ENCODE data around the gene GIMAP1.

GIMAP1 gene

GRCh38 chr7:150759479-150759878 is 43.1 kb downstream of the GIMAP1 start:
- H3K27ac ChIP-seq, result no peak overlapping the region
- TF ChIP-seq, protein P1, sequence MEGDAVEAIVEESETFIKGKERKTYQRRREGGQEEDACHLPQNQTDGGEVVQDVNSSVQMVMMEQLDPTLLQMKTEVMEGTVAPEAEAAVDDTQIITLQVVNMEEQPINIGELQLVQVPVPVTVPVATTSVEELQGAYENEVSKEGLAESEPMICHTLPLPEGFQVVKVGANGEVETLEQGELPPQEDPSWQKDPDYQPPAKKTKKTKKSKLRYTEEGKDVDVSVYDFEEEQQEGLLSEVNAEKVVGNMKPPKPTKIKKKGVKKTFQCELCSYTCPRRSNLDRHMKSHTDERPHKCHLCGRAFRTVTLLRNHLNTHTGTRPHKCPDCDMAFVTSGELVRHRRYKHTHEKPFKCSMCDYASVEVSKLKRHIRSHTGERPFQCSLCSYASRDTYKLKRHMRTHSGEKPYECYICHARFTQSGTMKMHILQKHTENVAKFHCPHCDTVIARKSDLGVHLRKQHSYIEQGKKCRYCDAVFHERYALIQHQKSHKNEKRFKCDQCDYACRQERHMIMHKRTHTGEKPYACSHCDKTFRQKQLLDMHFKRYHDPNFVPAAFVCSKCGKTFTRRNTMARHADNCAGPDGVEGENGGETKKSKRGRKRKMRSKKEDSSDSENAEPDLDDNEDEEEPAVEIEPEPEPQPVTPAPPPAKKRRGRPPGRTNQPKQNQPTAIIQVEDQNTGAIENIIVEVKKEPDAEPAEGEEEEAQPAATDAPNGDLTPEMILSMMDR (IDR thresholded peaks at IDR 0.05), result no peak
- TF ChIP-seq ZFX (IDR thresholded peaks at IDR 0.05; ENCODE audit: borderline replicate concordance), result no peak

DNA sequence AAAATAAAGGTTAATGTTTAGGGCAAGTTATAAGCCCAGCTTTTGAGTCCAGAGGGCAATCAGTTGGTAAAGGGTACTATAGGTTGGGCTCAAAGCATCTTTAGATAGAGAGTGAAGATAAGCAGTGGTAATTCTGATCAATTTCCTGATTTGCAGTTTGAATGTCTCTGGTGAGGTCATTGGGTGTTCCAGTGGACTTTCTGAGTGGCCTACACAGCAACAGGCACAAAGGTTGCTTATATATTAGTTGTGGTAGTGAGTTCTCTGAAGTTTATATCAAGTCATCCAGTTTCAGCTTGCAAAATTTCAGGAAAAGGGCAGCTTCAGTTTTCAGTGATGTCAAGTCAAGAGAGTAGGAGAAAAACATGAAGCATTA is 49.9 kb downstream of the GIMAP1 start:
- no peak for TF ChIP-seq ZFX (IDR thresholded peaks at IDR 0.05; ENCODE audit: borderline replicate concordance)
- TF ChIP-seq, protein P1 (IDR thresholded peaks at IDR 0.05), result no peak
- H3K27ac ChIP-seq, result no peak overlapping the region

DNA sequence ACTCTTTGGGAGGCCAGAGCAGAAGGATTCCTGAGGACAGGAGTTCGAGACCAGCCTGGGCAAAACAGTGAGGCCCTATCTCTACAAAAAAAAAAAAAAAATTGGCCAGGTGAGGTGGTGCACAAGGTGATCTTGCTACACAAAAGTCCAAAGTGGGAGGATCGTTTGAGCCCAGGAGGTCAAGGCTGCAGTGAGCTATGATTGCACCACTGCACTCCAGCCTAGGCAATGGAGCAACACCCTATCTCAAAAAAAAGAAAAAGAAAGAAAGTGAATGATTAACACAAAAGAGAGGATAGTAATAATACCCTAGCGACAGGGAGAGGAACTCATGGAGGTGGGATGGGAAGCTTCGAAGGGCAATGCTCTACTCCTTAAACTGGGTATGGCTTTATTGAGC is 53.4 kb downstream of the GIMAP1 start:
- no peak overlapping the region for H3K27ac ChIP-seq
- TF ChIP-seq, protein P1 (IDR thresholded peaks at IDR 0.05), result no peak
- no peak for TF ChIP-seq ZFX (IDR thresholded peaks at IDR 0.05; ENCODE audit: borderline replicate concordance)
